NCI-H524 treated with DMSO at 0.1 percent for 48 hours (cell line): ENCODE measurements around the gene DR1.
"Not testable (repeated sequence)": the region's sequence is repeated elsewhere in the genome, so short reads cannot be mapped to it uniquely, and the experiment has no call there.

ENCODE experiments used
- DNase-seq: peaks from one replicate; lab custom pipeline; 2025; lab: John Stamatoyannopoulos, UW

The DR1 gene

DNA sequence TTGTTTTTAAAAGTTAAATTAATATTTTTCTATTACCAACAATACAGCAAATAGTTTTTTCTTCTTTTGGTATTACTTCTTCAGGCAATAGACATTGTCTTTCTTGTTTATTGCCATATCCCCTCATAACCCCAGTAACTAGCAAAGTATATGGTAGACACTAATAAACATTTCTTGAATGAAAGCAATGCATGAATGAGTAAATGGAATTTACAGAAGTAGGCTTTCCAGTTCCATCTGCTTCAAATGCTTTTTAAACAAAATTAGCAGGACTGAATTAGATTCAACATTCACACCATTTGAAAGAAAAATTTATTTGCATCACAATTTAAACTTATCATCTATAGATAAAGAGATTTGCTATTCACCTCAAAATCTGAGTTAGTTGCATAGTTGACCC, 5.6 kb upstream of the DR1 start:
- DNase-seq: no peak

DNA sequence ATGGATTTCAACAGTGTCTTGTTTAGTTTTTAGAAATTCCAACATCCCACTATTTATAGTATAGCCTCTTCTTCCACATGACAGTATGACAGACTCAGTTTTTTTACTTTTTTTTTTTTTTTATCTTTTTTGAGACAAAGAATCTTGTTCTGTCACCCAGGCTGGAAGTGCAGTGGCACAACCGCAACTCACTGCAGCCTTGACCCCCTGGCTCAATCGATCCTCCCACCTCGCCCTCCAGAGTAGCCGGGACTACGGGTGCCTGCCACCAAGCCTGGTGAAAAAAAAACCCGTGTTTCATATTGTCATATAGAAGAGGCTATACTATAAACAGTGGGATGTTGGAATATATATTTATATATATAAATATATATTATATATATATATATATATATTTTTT, 1.2 kb upstream of the DR1 start:
- DNase-seq: no peak

DNA sequence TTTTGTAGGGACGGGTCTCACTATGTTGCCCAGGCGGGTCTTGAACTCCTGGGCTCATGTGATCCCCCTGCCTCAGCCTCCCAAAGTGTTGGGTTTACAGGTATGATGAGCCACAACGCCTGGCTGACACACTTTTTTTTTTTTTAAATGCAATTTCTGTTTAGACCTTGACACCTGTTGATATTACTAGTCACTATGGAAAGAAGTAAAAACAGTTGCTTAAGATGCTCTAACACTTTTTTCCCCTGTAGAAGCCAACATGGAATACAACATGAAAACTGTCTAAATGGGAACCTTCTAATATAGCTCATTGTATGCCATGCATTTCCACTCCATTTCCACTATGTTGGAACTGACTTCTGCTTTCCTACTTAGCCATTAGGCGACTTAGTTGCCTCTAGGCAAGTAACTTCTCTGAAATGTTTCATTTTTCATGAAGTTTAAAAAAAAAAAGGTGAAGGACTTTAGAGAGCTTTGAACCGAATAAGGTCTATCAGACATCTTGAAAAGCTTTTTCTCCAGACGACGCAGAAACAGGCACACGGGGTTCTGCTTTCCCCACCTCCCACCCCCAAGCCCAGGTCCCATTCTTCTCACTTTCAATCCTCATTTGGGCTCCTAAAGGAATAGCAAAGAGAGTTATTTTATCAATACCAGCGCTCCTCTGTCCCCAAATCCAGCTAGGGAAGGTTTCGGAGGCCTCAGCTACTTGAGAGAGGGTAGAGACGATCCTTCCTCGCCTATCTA, 648 bp upstream of the DR1 start:
- no peak for DNase-seq

DNA sequence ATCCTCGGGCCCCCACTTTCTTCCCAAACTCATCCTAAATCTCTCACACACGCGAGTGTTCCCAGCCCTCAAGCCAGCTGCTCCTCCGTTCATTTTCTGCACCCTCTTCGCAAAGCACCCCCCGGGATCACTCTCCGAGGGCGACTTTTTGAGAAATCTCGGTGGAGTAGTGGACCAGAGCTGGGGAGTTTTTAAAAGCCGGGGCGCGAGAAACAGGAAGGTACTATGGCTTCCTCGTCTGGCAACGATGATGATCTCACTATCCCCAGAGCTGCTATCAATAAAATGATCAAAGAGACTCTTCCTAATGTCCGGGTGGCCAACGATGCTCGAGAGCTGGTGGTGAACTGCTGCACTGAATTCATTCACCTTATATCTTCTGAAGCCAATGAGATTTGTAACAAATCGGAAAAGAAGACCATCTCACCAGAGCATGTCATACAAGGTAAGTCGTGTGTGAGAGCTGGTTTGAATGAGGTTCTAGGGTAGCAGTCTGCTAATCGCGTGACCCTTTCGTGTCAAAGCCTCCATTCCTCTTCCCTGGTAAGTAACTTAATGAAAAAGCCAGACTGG, 800 bp downstream of the DR1 start:
- no peak for DNase-seq

DNA sequence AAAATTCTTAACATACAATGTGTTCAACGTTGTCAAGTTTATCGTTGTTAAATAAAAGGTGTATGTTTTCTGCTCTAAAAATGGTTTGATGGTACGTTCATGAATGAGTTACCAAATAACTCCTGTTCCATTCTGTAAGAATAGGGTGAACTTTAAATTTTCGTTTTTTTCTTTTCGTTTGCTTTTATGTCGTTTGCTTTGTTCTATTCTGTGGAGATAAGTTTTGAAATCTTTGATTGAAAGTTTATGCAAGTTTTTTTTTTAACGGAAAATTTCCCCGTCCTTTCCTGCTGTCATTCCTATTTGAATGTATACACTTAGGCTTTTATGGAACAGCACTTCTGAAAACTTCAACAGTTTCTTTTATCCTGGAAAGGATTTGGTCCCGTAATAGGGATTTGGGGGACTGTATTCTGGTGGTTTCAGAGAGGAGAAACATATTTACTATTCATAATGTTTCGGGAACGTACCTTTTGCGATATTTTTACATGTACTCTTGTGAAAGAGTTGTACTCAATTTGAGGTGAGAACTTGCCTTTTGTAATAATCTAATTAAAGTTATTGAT, 1.7 kb downstream of the DR1 start:
- DNase-seq: no peak

DNA sequence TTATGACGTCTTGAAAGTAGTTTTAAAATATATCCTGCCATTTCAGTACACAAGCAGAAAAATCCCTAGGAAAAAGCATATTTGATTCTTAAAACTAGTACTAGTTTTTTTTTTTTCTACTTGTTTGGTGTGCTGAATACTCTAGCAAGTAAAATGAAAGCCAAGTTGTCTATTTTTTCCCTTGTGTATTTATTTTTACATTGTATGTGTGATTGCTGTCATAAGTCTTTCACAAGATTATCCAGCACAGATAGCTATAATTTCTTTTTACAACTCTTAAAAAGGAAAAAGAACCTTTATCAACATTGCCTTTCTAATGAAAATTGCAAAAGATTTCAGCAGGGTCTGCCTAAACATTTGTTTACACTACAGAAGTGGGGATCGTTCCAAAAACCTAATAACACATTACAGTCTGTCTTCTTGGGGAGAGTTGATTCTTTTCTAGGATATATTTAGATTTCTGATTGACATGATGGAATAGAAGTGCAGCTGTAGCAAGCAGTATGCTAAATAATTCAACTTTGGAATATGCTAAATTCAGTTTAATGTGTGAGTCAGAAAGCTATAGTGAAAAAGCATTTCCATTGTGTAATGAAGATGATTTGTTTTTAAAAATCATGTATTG, 2.5 kb downstream of the DR1 start:
- no peak for DNase-seq

DNA sequence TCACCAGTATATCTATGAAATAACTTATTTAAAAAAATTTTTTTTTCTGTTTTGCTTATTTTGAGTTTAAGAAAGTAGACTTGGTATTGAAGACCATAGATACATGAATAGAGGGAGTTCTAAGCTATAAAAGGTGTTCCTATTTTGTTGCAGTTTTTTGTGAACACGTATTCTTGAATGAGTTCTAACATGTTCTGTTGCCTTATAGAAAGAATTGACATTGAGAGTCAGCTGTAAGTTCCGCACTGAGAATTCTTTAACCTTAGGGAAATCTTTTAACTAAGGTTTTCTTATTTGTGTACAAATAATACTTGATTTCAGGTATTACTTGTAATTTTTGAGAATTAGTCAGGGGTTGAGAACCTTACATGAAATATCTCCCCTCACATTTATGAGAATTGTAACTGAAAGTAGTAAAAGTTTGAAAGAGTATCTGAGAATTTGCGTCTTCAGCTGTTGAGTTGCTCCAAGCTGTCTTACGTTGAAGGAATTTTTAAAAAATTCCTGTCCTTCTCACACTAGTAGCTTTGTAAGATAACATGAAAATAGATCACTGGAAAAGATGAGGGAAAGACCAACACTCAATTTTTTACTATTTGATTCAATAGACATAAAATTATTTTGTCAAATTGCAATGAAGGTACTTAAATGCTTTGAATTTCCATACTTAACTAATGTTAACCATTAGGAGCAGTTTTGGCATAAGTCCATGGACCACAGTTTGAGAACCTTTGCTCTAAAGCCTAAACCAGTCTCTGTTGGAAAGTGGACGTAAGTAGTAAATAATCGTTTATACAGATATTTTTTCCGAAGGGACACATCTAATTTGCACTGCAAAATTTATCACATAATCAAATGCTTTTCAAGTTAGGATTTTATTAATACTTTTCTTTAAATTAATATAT, 3.8 kb downstream of the DR1 start:
- no peak for DNase-seq

DNA sequence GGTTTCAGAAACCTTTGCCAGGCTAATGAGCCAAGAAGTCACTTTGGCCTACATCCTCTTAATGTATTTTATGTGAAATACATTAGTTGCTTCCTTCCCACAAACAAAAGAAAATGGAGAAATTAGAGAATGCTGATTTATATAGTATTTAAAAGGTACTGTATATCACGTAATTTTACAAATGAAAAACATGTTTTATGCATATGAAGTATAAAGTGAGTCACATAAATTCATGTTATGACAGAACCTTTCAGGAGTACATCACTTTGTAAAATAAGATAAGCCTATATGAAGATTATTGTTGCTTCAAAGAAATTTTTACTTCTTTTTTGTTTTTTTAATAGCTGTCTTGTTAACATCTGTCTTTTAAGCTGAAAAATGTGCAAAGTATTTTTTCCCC, 4.6 kb downstream of the DR1 start:
- no peak for DNase-seq

DNA sequence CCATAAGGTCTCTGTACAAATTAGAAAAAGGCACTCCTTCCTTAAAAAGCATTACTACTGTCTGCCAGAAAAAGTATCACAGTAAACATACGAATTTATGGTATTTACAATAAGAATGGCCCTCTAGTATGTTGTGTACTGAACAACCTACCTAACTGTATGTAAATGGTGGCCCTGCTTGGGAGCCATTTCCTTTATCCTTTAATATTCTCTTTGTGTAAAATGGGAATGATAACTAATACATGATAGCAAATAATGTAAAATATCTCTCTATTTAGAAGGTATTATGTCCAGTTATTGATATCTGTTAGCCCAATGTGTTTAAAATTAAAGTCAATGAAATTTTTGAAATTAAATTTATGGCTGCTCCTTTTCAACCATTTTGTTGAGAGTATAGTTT, 5.2 kb downstream of the DR1 start:
- no peak for DNase-seq

DNA sequence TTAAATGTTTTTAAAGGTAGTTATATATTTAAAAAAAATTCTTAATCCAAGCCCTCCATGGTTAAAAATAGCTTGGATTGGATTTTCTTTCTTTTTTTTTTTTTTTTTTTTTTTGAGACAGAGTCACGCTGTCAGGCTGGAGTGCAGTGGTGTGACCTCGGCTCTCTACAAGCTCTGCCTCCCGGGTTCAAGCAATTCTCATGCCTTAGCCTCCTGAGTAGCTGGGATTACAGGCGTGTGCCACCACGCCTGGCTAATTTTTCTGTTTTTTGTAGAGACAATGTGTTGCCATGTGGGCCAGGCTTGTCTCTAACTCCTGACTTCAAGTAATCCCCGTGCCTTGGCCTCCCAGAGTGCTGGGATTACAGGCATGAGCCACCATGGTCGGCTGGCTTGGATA, 5.6 kb downstream of the DR1 start:
- not testable (repeated sequence) for DNase-seq

DNA sequence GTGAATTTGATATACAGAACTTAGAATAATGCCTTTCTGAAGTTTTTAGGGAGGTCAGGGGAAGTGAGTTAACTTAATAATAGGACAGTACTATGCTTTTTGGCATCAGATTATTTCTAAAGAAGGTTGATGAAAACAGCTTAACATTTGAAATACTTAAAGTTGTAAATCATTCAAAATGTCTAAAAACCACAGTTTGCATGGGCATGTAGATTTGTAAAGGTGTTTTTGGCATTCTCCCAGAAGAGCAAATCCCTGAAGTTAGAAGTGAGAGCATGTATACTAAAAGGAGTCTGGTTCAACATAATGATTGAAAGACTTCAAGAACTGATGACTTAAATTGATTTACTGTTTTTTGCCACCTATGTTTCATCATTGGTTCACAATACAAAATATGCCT, 6.7 kb downstream of the DR1 start:
- no peak for DNase-seq

DNA sequence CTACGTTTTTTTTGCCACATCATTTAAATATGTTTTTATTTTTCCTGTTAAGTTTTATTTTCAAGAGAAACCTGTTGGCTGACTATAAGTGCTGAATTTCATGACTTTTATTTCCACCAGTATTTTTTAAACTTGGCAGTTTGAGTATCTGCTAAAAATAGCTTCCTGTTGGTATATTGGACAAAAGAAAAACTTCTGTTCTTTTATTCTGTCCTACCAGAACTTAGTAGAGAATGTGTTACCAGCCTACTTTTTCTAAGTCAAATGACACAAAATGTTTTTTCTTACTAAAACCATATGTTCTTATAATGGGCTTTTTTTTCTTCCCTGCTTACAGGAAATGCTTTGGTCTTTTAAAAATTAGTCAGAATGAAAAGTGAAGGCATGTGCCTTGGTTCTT, 7.6 kb downstream of the DR1 start:
- DNase-seq: no peak

DNA sequence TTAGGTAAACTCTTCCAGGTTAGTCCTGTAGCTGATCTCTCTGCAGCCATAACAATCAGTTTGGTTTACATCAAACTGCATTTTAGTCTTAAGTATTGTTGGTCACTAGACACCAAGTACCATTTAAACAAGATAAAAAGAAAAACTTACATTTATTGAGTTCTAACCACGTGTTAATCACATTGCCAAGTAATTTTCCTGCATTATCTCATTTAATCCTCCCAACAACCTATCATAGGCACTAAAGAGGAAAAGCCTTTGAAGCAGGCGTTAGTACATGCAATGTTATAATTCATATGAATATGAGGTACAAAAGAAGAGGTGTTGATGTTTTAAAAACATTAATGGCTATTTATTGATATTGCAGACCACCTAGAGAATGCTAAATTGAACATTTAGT, 9.0 kb downstream of the DR1 start:
- DNase-seq: no peak

DNA sequence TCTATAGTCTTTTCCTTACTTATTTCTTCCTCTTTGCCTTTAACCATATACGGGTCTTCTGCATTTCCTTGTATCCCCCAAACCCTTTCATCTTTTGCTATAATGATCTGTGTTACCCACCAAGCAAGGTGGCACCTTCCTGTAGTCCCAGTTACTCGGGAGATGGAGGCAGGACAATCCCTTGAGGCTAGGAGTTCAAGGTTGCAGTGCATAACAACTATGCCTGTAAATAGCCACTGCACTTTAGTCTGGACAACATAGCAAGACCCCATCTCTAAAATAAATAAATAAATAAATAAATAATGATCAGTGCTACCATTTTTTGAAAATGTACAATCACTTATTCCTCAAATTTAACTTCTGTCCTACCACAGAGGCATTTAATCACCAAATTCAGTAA, 11.5 kb downstream of the DR1 start:
- no peak for DNase-seq

DNA sequence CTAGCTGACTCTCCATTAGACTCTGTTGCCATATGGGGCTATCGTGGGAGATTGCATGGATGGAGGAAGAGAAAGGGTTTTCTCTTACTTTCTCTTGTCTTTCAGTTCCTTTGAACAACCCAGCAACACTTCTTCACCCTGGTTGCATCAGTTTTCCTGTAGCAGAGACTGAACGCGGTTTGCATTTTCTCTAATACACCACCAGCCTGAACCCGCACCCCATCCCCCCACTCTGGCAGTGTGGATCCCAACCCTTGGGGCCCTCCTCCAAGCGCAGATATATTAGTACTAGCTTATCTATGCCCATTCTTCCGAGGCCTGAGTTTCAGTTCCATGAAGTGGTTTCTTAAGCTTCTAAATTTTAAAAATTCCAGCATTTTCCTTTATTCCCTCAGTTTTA, 12.6 kb downstream of the DR1 start:
- DNase-seq: no peak

DNA sequence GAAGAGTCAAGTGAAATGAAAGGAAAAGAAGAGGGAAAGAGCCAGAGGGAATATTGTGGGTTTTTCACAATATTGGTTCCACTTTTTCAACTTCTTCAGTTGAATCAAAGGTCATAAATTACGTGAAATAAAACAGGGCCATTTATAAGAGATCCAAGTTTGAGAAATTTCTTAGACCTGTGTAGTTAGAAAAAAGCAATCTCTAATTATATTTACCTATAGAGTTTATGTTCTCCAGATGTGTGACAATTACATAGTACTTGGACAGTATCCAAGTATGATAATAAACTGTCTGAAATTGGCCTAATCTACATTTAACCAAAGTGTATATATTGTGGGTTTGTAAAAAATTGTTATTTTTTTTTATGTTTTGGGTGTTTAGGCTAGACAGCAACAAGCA, 14.4 kb downstream of the DR1 start:
- DNase-seq: no peak

DNA sequence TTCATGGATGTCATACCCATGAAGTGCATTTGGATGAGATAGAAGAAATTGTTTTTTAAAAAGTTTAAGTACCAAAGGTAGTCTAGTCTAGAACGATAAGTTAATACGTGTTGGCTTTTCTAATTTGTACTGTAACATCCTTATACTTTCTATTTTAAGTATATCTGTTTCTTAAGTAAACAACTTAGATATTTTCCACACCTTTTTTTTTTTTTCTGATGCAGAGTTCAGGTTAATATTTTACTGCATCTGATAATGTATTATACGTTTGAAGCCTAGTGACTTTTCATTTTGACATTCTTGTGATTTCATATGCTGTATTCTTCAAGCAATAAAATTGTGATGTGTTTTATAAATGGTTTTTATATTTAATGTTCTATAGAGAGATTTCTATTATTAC, 16.5 kb downstream of the DR1 start:
- no peak for DNase-seq

DNA sequence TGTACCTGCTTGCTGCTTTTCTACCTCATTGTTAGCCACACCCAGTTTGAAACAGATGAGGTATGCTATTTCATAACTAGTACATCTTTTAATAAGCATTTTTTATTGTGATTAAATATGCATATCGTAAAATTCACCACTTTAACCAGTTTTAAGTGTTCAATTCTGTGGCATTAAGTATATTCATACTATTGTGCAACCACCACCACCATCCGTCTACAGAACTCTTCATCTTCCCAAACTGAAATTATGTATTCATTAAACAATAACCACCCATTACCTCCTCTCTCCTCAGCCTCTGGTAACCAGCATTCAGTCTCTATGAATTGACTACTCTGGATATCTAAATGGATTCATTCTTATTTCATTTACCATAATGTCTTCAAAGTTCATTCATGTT, 20.1 kb downstream of the DR1 start:
- DNase-seq: no peak

DNA sequence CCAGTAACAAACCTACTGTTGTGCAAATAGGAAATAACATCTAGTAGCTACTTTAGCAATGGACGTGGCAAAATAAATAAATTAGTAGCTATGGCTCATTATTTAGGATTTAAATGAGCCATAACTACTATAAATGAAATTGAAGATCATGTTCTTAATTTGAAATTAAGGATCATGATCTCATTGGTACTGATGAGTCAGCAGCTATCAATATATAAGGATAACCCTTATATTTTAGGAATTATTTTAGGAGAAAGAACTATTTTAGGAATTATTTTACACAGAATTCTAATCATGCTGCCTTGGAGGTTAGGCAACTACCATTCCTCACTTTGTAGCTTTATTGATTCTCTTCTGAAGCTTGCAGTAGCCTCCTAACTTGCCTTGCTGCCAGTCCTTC, 24.0 kb downstream of the DR1 start:
- DNase-seq: no peak

DNA sequence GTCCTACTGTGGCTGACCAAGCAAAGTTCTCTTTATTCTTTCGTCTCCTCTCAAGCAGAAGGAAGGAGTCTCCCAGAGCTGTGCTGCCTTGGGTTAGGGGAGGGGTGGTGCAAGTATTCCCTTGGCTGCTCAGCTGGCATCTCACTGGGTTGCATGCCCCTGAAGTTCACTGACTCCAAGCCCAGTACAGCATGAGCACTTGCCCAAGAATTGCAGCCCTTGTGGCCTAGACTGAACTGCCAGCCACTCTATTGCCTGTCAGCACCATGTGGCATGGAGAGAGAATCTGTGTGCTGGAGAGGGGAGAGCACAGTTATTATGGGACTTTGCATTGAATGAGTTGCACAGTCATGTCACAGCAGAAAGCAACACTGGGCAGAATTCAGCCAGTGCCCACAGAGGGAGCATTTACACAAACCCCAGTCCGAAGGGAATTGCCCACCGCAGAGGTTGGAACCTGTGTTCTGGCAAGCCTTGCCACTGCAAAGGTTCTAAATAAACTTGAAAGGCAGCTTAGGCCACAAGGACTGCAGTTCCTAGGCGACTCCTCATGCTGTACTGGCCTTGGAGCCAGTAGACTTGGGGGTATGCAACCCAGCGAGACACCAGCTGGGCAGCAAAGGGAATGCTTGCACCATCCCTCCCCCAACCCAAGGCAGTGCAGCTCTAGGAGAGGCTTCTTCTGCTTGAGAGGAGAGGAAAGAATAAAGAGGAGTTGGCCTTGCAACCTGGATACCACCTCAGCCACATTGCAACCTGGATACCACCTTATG, 28.8 kb downstream of the DR1 start:
- no peak for DNase-seq

DNA sequence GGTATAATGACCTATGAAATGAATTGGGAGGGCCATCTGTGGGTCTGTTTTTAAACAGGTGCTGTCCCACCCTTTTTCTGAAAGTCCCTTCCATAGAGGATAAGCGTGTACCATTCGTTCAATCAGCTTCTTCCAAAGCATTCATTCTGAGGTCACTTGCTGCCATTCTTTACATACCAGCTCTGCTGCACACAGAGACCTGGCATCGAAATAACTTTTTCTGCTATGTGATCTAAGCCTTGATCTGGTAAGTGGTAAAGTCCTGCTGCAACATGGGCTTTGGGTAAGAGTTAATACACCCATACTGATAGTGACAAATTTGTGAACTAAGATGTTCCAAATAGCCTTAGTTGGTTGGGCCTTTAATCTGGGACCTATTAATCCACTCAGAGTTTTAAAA, 38.9 kb downstream of the DR1 start:
- no peak for DNase-seq

DNA sequence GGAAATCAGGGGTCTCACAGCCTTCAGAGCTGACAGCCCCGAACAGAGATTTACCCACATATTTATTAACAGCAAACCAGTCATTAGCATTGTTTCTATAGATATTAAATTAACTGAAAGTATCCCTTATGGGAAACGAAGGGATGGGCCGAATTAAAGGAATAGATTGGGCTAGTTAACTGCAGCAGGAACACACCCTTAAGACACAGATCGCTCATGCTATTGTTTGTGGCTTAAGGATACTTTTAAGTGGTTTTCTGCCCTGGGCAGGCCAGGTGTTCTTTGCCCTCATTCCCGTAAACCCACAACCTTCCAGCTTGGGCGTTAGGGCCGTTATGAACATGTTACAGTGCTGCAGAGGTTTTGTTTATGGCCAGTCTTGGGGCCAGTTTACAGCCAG, 40.6 kb downstream of the DR1 start:
- DNase-seq: not testable (repeated sequence)
